Osteocyte (in vitro differentiated cells): ENCODE data around the gene LMO4. TPM values are rescaled to one million over a fixed set of nuclear protein-coding genes. Genes with fewer than 3 reads are reported as not detected.

Experiments used
- DNase-seq: peaks from one replicate; pipeline ENCODE4 v3.0.0; 2021; ENCODE audit warnings: mixed read lengths; ENCODE audit not compliant: unreplicated experiment; ENCODE audit errors: extremely low spot score
- H3K27ac Mint-ChIP-seq: one replicate; pipeline ENCODE4 v1.8.0; 2021; ENCODE audit warnings: mild to moderate bottlenecking, mixed read lengths; ENCODE audit not compliant: unreplicated experiment
- H3K27me3 Mint-ChIP-seq: one replicate; pipeline ENCODE4 v1.8.0; 2021; ENCODE audit warnings: mixed read lengths; ENCODE audit not compliant: unreplicated experiment
- H3K36me3 Mint-ChIP-seq: one replicate; pipeline ENCODE4 v1.8.0; 2021; ENCODE audit warnings: mixed read lengths; ENCODE audit not compliant: unreplicated experiment
- H3K4me1 Mint-ChIP-seq: one replicate; pipeline ENCODE4 v1.8.0; 2021; ENCODE audit warnings: mixed read lengths; ENCODE audit not compliant: unreplicated experiment
- H3K4me3 Mint-ChIP-seq: one replicate; pipeline ENCODE4 v1.8.0; 2021; ENCODE audit warnings: mild to moderate bottlenecking, moderate library complexity, mixed read lengths; ENCODE audit not compliant: unreplicated experiment
- H3K9me3 Mint-ChIP-seq: one replicate; pipeline ENCODE4 v1.8.0; 2021; ENCODE audit warnings: mixed read lengths; ENCODE audit not compliant: unreplicated experiment
- total RNA-seq: library from RNA; stranded (reverse); gene quantifications from 2 replicates; pipeline ENCODE4 v1.2.1, GENCODE V29; 2021
- TF ChIP-seq, protein P1 (sequence below): fragments of 200-600 bp; sonication (generic); IDR thresholded peaks from 2 replicates; pipeline ENCODE4 v1.5.0; 2021; ENCODE audit warnings: antibody characterized with exemption, mild to moderate bottlenecking, moderate library complexity

The LMO4 gene
- total RNA-seq, 1 donor from 2014 or later, result 37.6 TPM

- no peaks in the 10 kb centered on the region for H3K9me3 Mint-ChIP-seq
- H3K36me3 Mint-ChIP-seq, result peaks cover 44% of the 10 kb centered on the region
- DNase-seq, result no peak
- no peak overlapping the region for H3K27ac Mint-ChIP-seq
- H3K4me1 Mint-ChIP-seq, result peaks cover 2% of the 10 kb centered on the region
- no peak overlapping the region for H3K4me3 Mint-ChIP-seq
- no peaks in the 10 kb centered on the region for H3K27me3 Mint-ChIP-seq
- TF ChIP-seq, protein P1, sequence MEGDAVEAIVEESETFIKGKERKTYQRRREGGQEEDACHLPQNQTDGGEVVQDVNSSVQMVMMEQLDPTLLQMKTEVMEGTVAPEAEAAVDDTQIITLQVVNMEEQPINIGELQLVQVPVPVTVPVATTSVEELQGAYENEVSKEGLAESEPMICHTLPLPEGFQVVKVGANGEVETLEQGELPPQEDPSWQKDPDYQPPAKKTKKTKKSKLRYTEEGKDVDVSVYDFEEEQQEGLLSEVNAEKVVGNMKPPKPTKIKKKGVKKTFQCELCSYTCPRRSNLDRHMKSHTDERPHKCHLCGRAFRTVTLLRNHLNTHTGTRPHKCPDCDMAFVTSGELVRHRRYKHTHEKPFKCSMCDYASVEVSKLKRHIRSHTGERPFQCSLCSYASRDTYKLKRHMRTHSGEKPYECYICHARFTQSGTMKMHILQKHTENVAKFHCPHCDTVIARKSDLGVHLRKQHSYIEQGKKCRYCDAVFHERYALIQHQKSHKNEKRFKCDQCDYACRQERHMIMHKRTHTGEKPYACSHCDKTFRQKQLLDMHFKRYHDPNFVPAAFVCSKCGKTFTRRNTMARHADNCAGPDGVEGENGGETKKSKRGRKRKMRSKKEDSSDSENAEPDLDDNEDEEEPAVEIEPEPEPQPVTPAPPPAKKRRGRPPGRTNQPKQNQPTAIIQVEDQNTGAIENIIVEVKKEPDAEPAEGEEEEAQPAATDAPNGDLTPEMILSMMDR, result no peak
These were observed 17.6 kb downstream of the LMO4 start for GRCh38 chr1:87346130-87346814.

GRCh38 chr1:87348341-87349019 lies 19.8 kb downstream of the LMO4 start:
- H3K27ac Mint-ChIP-seq, result no peak overlapping the region
- peaks cover 2% of the 10 kb centered on the region for H3K4me1 Mint-ChIP-seq
- no peaks in the 10 kb centered on the region for H3K9me3 Mint-ChIP-seq
- TF ChIP-seq, protein P1, result no peak
- H3K4me3 Mint-ChIP-seq, result no peak overlapping the region
- H3K36me3 Mint-ChIP-seq, result peaks cover 32% of the 10 kb centered on the region
- no peaks in the 10 kb centered on the region for H3K27me3 Mint-ChIP-seq
- DNase-seq, result no peak

DNA sequence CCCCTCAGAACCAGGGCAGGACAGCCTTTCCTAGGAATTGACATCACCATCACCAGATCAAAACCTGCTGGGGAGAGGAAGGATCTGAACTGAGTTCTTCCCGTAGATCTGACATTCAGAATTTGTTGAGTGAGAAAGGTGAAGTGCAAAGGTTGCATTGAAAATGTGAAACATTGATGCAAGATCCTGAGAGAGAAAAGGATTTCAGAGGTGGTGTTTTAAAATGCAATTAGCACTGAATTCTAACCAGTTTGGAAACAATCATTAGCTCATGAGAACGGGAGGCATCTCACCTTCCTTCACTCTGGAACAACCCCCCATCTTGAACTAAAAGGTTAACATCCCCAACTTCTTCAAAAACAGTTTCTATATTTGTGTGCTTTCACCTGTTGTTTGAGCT lies 20.4 kb downstream of the LMO4 start:
- peaks cover 2% of the 10 kb centered on the region for H3K4me1 Mint-ChIP-seq
- no peak overlapping the region for H3K27ac Mint-ChIP-seq
- TF ChIP-seq, protein P1, result no peak

DNA sequence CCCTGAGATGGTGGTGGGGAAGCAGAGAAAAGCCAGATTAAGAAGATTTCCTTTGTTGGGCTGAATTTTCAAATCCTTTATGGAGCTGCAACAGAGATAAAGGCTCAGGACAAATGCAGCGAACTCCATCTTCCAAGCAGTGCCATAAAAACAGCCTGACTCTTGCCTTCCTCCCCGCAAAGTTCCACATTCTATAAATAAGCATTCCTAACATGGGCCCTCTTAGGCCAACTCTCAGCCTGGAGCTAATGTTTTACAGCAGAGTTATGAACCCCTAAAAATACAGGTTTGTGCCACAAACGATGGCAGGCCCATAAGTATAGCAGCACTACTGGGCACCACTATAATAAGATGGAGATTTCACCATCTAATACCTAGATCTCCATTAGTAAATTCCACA lies 27.2 kb downstream of the LMO4 start:
- Mint-ChIP-seq H3K4me1 (no peaks in the 10 kb centered on the region), H3K9me3 (peaks cover 4% of the 10 kb centered on the region), H3K4me3 (no peak overlapping the region), H3K27ac (no peak overlapping the region), H3K36me3 (peaks cover 2% of the 10 kb centered on the region), H3K27me3 (no peaks in the 10 kb centered on the region)
- TF ChIP-seq, protein P1, result no peak
- no peak for DNase-seq

More for the DNA sequence above, 20.4 kb downstream of the LMO4 start:
- H3K36me3 Mint-ChIP-seq, result peaks cover 27% of the 10 kb centered on the region
- no peak overlapping the region for H3K4me3 Mint-ChIP-seq
- H3K9me3 Mint-ChIP-seq, result no peaks in the 10 kb centered on the region
- DNase-seq, result no peak
- no peaks in the 10 kb centered on the region for H3K27me3 Mint-ChIP-seq

GRCh38 chr1:87356591-87356990 lies 27.9 kb downstream of the LMO4 start:
- Mint-ChIP-seq H3K4me3 (no peak overlapping the region), H3K27ac (no peak overlapping the region), H3K27me3 (no peaks in the 10 kb centered on the region), H3K4me1 (no peaks in the 10 kb centered on the region), H3K9me3 (peaks cover 4% of the 10 kb centered on the region), H3K36me3 (no peaks in the 10 kb centered on the region)
- no peak for DNase-seq
- TF ChIP-seq, protein P1, result no peak
